HepG2 (cell line): ENCODE data around the gene ASPHD1. TPM values are rescaled to one million over a fixed set of nuclear protein-coding genes. Genes with fewer than 3 reads are reported as not detected.

ENCODE experiments used
- EHMT2 ChIP-seq: fragments of 200-600 bp; sonication (generic); IDR thresholded peaks from 2 replicates; pipeline ENCODE4 v1.7.0; 2017; ENCODE audit warnings: antibody characterized with exemption, low read depth, low read length, borderline replicate concordance
- ELF4 ChIP-seq: sonication (generic); formaldehyde crosslinking; IDR thresholded peaks from 2 replicates; pipeline ENCODE4 v1.5.0; 2020; ENCODE audit warnings: missing genetic modification reagents, mild to moderate bottlenecking, moderate library complexity, borderline replicate concordance
- GFI1 ChIP-seq: sonication (generic); formaldehyde crosslinking; IDR thresholded peaks from 2 replicates; pipeline ENCODE4 v1.5.0; 2020; ENCODE audit warnings: missing genetic modification reagents, mild to moderate bottlenecking, borderline replicate concordance
- GTF2F1 ChIP-seq: fragments of 150-350 bp; IDR thresholded peaks from 2 replicates; pipeline ENCODE4 v1.6.1; 2014; ENCODE audit warnings: low read length
- HMGA1 ChIP-seq: sonication (generic); formaldehyde crosslinking; conservative IDR thresholded peaks from 2 replicates; pipeline ENCODE4 v1.4.0; 2020; ENCODE audit warnings: missing genetic modification reagents
- KLF16 ChIP-seq, 2 experiments: sonication (generic) in 1 of 2; formaldehyde crosslinking in 1 of 2; IDR thresholded peaks; 2 replicates each; pipeline versions ENCODE4 v1.6.1 to v1.8.0; 2016 to 2023; ENCODE audit warnings: missing genetic modification reagents in 2 of 2, missing compliant biosample characterization in 1 of 2
- RXRB ChIP-seq: IDR thresholded peaks from 2 replicates; pipeline ENCODE4 v1.6.1; 2016; ENCODE audit warnings: borderline replicate concordance, missing genetic modification reagents, missing compliant biosample characterization
- SUZ12 ChIP-seq: fragments of 150-350 bp; IDR thresholded peaks from 2 replicates; pipeline ENCODE4 v1.6.1; 2014; ENCODE audit warnings: low read depth, low read length
- ZIK1 ChIP-seq: sonication (generic); formaldehyde crosslinking; IDR thresholded peaks from 2 replicates; pipeline ENCODE4 v1.5.0; 2020; ENCODE audit warnings: mild to moderate bottlenecking, low read depth, missing genetic modification reagents, borderline replicate concordance
- ZNF230 ChIP-seq: sonication (generic); formaldehyde crosslinking; IDR thresholded peaks from 2 replicates; pipeline ENCODE4 v1.4.0; 2020; ENCODE audit warnings: mild to moderate bottlenecking, missing genetic modification reagents
- ZNF234 ChIP-seq: sonication (generic); formaldehyde crosslinking; conservative IDR thresholded peaks from 2 replicates; pipeline ENCODE4 v1.5.1; 2020; ENCODE audit warnings: mild to moderate bottlenecking, missing genetic modification reagents
- polyA plus RNA-seq, 8 experiments: library from polyadenylated mRNA; depleted of rRNA in 3 of 8; stranded (reverse) in 7 of 8; unstranded in 1 of 8; fragments of >200 nt; fragmentation: Illumina TruSeq in 4 of 8; extraction: Trizol in 4 of 8; gene quantifications; 2 replicates each; pipeline versions ENCODE4 v1.2.1 to v1.2.3, GENCODE V29; 2011 to 2016; ENCODE audit warnings: low read depth in 4 of 8, missing spikeins in 1 of 8, mixed read lengths in 1 of 8; ENCODE audit not compliant: insufficient read depth in 1 of 8
- total RNA-seq, 5 experiments: library from RNA; depleted of rRNA; stranded (reverse); fragments of >200 nt; fragmentation: Illumina TruSeq; extraction: Trizol; gene quantifications; 2 replicates each; pipeline ENCODE4 v1.2.3, GENCODE V29; 2016; ENCODE audit warnings: low read depth in 1 of 5
- TF ChIP-seq, protein P1 (sequence below): IDR thresholded peaks from 2 replicates; pipeline ENCODE4 v1.6.1; 2016; ENCODE audit warnings: missing compliant biosample characterization, missing genetic modification reagents, borderline replicate concordance
- TF ChIP-seq, protein P2 (sequence below), 2 experiments: sonication (generic) in 1 of 2; formaldehyde crosslinking in 1 of 2; IDR thresholded peaks; 2 replicates each; pipeline versions ENCODE4 v1.6.1 to v1.9.0; 2014 to 2022; ENCODE audit warnings: antibody characterized with exemption in 1 of 2, borderline replicate concordance in 1 of 2, inconsistent platforms in 1 of 2, low read depth in 1 of 2, missing genetic modification reagents in 1 of 2
- TF ChIP-seq, protein P3 (sequence below): sonication (generic); formaldehyde crosslinking; IDR thresholded peaks from 2 replicates; pipeline ENCODE4 v1.8.1; 2023; ENCODE audit warnings: mild to moderate bottlenecking, missing genetic modification reagents
- TF ChIP-seq, protein P4 (sequence below): sonication (generic); formaldehyde crosslinking; IDR thresholded peaks from 2 replicates; pipeline ENCODE4 v1.9.0; 2021; ENCODE audit warnings: missing genetic modification reagents, borderline replicate concordance

ASPHD1 gene
- total and polyA plus RNA-seq, 2 of the 13 experiments (the other 11 are each of a cell fraction or from before 2014, with no cell fraction given), result 13.1 to 19.7 TPM

DNA sequence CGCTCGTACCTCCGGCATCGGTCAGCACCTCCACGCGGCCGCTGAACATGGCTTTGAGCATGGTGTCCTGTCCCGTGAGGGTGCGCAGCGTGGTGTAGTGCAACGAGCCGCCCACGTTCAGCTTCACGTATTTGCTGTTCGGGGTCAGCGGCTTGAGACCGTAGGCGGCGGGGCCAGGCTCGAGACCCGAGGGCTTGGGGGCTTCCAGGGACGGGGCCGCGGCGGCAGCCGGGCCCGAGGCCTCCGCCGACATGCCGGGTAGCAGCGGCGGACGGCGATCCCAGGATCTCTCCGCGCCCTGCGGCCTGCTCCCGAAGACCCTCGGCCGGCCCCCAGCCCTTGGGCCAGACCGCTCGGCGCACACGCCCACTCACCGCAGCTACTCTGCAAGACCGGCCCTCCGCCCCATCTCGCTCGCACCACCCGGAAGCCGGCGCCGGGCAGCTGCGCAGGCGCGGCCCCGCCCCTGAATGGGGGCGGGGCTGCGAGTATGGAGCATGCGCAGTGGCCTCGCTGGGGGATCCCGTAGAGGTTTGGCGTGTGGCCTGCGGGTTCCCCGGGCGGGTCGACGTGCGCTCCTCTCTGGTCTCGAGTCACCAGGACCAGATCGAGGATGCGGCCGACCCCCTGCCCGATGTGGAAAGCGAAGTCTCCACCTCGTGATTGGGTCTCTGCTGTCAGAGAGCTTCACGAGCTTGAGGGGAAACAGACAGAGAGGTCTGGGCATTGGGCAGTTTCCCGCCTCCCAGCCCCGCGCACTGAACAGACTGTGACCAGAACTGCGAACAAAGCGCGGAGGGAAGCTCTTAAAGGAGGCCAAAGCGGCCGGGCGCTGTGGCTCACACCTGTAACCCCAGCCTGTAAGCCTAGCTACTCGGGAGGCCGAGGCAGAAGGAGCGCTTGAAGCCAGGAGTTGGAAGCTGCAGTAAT, 25.8 kb downstream of the ASPHD1 start, which contains the start of gene KCTD13 (continued):
- TF ChIP-seq, protein P1, sequence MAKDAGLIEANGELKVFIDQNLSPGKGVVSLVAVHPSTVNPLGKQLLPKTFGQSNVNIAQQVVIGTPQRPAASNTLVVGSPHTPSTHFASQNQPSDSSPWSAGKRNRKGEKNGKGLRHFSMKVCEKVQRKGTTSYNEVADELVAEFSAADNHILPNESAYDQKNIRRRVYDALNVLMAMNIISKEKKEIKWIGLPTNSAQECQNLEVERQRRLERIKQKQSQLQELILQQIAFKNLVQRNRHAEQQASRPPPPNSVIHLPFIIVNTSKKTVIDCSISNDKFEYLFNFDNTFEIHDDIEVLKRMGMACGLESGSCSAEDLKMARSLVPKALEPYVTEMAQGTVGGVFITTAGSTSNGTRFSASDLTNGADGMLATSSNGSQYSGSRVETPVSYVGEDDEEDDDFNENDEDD (CRISPR knock-in tag), result peak; percentile 82
- TF ChIP-seq ZNF230 (CRISPR knock-in tag), result peak; percentile 89; the same call in 1 of the 2 replicates
- no peak for TF ChIP-seq HMGA1 (CRISPR knock-in tag)
- TF ChIP-seq, protein P2, sequence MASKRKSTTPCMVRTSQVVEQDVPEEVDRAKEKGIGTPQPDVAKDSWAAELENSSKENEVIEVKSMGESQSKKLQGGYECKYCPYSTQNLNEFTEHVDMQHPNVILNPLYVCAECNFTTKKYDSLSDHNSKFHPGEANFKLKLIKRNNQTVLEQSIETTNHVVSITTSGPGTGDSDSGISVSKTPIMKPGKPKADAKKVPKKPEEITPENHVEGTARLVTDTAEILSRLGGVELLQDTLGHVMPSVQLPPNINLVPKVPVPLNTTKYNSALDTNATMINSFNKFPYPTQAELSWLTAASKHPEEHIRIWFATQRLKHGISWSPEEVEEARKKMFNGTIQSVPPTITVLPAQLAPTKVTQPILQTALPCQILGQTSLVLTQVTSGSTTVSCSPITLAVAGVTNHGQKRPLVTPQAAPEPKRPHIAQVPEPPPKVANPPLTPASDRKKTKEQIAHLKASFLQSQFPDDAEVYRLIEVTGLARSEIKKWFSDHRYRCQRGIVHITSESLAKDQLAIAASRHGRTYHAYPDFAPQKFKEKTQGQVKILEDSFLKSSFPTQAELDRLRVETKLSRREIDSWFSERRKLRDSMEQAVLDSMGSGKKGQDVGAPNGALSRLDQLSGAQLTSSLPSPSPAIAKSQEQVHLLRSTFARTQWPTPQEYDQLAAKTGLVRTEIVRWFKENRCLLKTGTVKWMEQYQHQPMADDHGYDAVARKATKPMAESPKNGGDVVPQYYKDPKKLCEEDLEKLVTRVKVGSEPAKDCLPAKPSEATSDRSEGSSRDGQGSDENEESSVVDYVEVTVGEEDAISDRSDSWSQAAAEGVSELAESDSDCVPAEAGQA (IDR thresholded peaks at IDR 0.05; ENCODE audit: low read depth), result no peak
- TF ChIP-seq, protein P2 (CRISPR knock-in tag; IDR thresholded peaks at IDR 0.05; ENCODE audit: borderline replicate concordance), result peak; percentile 91; the same call in 1 of the 2 replicates
- TF ChIP-seq SUZ12, result no peak
- peak in 1 of 2 experiments; percentile 94; a peak in 2 of 4 replicates for TF ChIP-seq KLF16 (CRISPR knock-in tag; IDR thresholded peaks at IDR 0.05)
- no peak for TF ChIP-seq GTF2F1
- TF ChIP-seq GFI1 (CRISPR knock-in tag), result peak; percentile 76
- no peak for TF ChIP-seq EHMT2
- TF ChIP-seq, protein P3, sequence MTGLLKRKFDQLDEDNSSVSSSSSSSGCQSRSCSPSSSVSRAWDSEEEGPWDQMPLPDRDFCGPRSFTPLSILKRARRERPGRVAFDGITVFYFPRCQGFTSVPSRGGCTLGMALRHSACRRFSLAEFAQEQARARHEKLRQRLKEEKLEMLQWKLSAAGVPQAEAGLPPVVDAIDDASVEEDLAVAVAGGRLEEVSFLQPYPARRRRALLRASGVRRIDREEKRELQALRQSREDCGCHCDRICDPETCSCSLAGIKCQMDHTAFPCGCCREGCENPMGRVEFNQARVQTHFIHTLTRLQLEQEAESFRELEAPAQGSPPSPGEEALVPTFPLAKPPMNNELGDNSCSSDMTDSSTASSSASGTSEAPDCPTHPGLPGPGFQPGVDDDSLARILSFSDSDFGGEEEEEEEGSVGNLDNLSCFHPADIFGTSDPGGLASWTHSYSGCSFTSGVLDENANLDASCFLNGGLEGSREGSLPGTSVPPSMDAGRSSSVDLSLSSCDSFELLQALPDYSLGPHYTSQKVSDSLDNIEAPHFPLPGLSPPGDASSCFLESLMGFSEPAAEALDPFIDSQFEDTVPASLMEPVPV (CRISPR knock-in tag), result peak; percentile 94
- peak; percentile 98 for TF ChIP-seq ELF4
- TF ChIP-seq ZIK1 (CRISPR knock-in tag), result peak; percentile 64; the same call in 1 of the 2 replicates
- TF ChIP-seq ZNF234 (CRISPR knock-in tag), result peak; percentile 83; the same call in 1 of the 2 replicates
- TF ChIP-seq RXRB (CRISPR knock-in tag), result peak; percentile 59; the same call in 1 of the 2 replicates
- TF ChIP-seq, protein P4, sequence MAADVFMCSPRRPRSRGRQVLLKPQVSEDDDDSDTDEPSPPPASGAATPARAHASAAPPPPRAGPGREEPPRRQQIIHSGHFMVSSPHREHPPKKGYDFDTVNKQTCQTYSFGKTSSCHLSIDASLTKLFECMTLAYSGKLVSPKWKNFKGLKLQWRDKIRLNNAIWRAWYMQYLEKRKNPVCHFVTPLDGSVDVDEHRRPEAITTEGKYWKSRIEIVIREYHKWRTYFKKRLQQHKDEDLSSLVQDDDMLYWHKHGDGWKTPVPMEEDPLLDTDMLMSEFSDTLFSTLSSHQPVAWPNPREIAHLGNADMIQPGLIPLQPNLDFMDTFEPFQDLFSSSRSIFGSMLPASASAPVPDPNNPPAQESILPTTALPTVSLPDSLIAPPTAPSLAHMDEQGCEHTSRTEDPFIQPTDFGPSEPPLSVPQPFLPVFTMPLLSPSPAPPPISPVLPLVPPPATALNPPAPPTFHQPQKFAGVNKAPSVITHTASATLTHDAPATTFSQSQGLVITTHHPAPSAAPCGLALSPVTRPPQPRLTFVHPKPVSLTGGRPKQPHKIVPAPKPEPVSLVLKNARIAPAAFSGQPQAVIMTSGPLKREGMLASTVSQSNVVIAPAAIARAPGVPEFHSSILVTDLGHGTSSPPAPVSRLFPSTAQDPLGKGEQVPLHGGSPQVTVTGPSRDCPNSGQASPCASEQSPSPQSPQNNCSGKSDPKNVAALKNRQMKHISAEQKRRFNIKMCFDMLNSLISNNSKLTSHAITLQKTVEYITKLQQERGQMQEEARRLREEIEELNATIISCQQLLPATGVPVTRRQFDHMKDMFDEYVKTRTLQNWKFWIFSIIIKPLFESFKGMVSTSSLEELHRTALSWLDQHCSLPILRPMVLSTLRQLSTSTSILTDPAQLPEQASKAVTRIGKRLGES, result 0 out of 2 replicates have a peak, but pooled peaks have one; percentile 62
